Body of pancreas (tissue), 4 donors: ENCODE results near the gene FDX2. TPM values are rescaled to one million over a fixed set of nuclear protein-coding genes. Genes with fewer than 3 reads are reported as not detected.

Source experiments
- ATAC-seq: fragments of 150-250 bp; one replicate; pipeline ENCODE4 v1.9.1; 2016
- DNase-seq, 4 donors: peaks; one replicate each; pipeline ENCODE4 v3.0.0-alpha.2; 2019
- H3K27ac ChIP-seq, 4 donors: fragments of 200-600 bp; sonication (generic); 1 replicate in 3 of 4; 2 replicates in 1 of 4; pipeline versions ENCODE4 v1.5.1 to v1.6.1; 2016 to 2019; ENCODE audit warnings: mild to moderate bottlenecking in 1 of 4, mixed read lengths in 1 of 4, moderate library complexity in 1 of 4
- H3K27me3 ChIP-seq, 2 donors: fragments of 200-600 bp; sonication (generic); one replicate each; pipeline ENCODE4 v1.6.0; 2016; ENCODE audit warnings: mild to moderate bottlenecking in 1 of 2
- H3K36me3 ChIP-seq, 2 donors: fragments of 200-600 bp; sonication (generic); replicated peaks in 1 of 2; 2 replicates each; pipeline ENCODE4 v1.5.1; 2016; ENCODE audit warnings: low read depth in 2 of 2; ENCODE audit not compliant: insufficient read depth in 1 of 2
- H3K4me1 ChIP-seq: fragments of 200-600 bp; sonication (generic); one replicate; pipeline ENCODE4 v1.6.0; 2016
- H3K4me3 ChIP-seq, 2 donors: fragments of 200-600 bp; sonication (generic); 1 replicate in 1 of 2; 2 replicates in 1 of 2; pipeline ENCODE4 v1.5.1; 2016 to 2019
- H3K9me3 ChIP-seq, 3 donors: fragments of 200-600 bp; sonication (generic); 1 replicate in 2 of 3; 2 replicates in 1 of 3; pipeline ENCODE4 v1.5.1; 2016
- POLR2A ChIP-seq, 3 donors: fragments of 450-650 bp; IDR thresholded peaks; one replicate each; pipeline ENCODE4 v1.6.1; 2016; ENCODE audit warnings: antibody characterized with exemption in 3 of 3, mild to moderate bottlenecking in 2 of 3
- WGBS, 2 donors: methylation state at CpG; one replicate each; pipeline ENCODE4 v1.1.5; 2017; 5-methylcytosine and 5-hydroxymethylcytosine counted together
- intact Hi-C: fragments of 100-400 bp; cut with DNase I; formaldehyde crosslinking; loops from one replicate; pipeline ENCODE4 v1.15.1; 2023
- small RNA-seq: library from RNA; depleted of rRNA; stranded (forward); fragments of <200 nt; gene quantifications from one replicate; pipeline ENCODE3, GENCODE V24; 2016
- total RNA-seq, 2 donors: library from RNA; depleted of rRNA; stranded (reverse); fragments of >200 nt; gene quantifications; one replicate each; pipeline ENCODE4 v1.1.0, GENCODE V29; 2016
- TF ChIP-seq, protein P1 (sequence below), 7 experiments: fragments of 450-650 bp in 4 of 7; fragments of 200-600 bp in 3 of 7; sonication (generic) in 3 of 7; IDR thresholded peaks; one replicate each; pipeline ENCODE4 v1.5.1; 2016 to 2019; ENCODE audit warnings: antibody characterized with exemption in 7 of 7

The FDX2 gene
- total RNA-seq, 2 donors from 2014 or later, result 11.2 to 16.8 TPM

DNA sequence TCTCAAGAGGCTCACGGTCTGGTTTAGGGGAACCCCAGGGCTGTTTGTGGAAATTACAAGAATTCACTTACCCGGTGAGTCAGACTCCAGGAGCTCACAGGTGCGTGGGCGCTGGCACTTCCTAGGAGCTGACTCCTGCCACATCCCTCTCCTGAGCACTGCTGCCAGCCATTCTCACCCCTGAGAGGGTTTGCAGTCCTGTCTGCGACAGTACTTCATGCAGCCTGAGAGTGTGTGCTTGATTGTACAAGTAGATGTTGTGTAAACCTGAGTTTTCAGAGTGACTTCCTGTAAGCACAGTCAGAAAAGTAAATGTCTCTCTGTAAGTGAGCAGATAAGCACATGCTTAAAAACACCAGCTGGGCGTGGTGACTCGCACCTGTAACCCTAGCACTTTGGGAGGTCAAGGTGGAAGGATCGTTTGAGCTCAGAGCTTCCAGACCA lies 55.7 kb downstream of the FDX2 start:
- no peak for DNase-seq
- H3K4me1 ChIP-seq, result peaks cover 3% of the 10 kb centered on the region
- H3K4me3 ChIP-seq, result no peak overlapping the region
- WGBS, 2 donors, result 75 to 76% methylated on average over 8 of the region's 8 CpGs
- H3K9me3 ChIP-seq, result no peaks in the 10 kb centered on the region
- no peak for TF ChIP-seq POLR2A (IDR thresholded peaks at IDR 0.05)
- TF ChIP-seq, protein P1, sequence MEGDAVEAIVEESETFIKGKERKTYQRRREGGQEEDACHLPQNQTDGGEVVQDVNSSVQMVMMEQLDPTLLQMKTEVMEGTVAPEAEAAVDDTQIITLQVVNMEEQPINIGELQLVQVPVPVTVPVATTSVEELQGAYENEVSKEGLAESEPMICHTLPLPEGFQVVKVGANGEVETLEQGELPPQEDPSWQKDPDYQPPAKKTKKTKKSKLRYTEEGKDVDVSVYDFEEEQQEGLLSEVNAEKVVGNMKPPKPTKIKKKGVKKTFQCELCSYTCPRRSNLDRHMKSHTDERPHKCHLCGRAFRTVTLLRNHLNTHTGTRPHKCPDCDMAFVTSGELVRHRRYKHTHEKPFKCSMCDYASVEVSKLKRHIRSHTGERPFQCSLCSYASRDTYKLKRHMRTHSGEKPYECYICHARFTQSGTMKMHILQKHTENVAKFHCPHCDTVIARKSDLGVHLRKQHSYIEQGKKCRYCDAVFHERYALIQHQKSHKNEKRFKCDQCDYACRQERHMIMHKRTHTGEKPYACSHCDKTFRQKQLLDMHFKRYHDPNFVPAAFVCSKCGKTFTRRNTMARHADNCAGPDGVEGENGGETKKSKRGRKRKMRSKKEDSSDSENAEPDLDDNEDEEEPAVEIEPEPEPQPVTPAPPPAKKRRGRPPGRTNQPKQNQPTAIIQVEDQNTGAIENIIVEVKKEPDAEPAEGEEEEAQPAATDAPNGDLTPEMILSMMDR (IDR thresholded peaks at IDR 0.05), result no peak
- H3K27me3 ChIP-seq, result no peaks in the 10 kb centered on the region
- no peak for ATAC-seq
- H3K36me3 ChIP-seq, result peaks cover 0 to 11% of the 10 kb centered on the region in 2 donors
- no peak overlapping the region for H3K27ac ChIP-seq
- intact Hi-C loops, result no loop called here

Small RNA genes lying within 50 kb of the gene (small RNA-seq; reads per million reads assigned to genes)
- gene AC011511.1 (not detected), gene AC011511.4 (not detected)

Other genes starting within 250 kb of the FDX2 start
- 10 to 100 TPM; 19.1 to 21.0 TPM for gene SHFL, start 229.7 kb downstream of the FDX2 start, total RNA-seq
- not detected for gene ANGPTL6, start 213.3 kb downstream of the FDX2 start, total RNA-seq
- gene PPAN, start 209.7 kb downstream of the FDX2 start, total RNA-seq, result 10 to 100 TPM; 11.5 to 14.0 TPM
- gene P2RY11, start 204.3 kb downstream of the FDX2 start, total RNA-seq, result 1 to 10 TPM; 2.9 to 3.6 TPM
- gene EIF3G, start 196.1 kb downstream of the FDX2 start, total RNA-seq, result 100 to 1,000 TPM; 192 to 209 TPM
- 10 to 100 TPM; 17.9 to 36.6 TPM for gene DNMT1, start 121.1 kb downstream of the FDX2 start, total RNA-seq
- 1 to 10 TPM; 2.6 to 3.6 TPM for gene S1PR2, start 84.7 kb downstream of the FDX2 start, total RNA-seq
- 10 to 100 TPM; 17.9 to 18.1 TPM for gene MRPL4, start 63.8 kb downstream of the FDX2 start, total RNA-seq
- gene ICAM1, start 44.9 kb downstream of the FDX2 start, total RNA-seq, result 10 to 100 TPM in 1 of 2 donors, 1 to 10 TPM in 1; 7.3 to 68.9 TPM
- gene ICAM4, start 29.1 kb downstream of the FDX2 start, total RNA-seq, result under 1 TPM in 1 of 2 donors, not detected in 1; 0.26 TPM
- gene ICAM5, start 26.1 kb downstream of the FDX2 start, total RNA-seq, result under 1 TPM in 1 of 2 donors, not detected in 1; 0.33 TPM
- gene ZGLP1, start 6.2 kb downstream of the FDX2 start, total RNA-seq, result 1 to 10 TPM; 2.3 to 4.6 TPM
- gene RAVER1, start 17.5 kb upstream of the FDX2 start, total RNA-seq, result 10 to 100 TPM in 1 of 2 donors, 1 to 10 TPM in 1; 9.9 to 30.7 TPM
- 1 to 10 TPM; 2.1 to 5.9 TPM for gene ICAM3, start 23.6 kb upstream of the FDX2 start, total RNA-seq
- gene TYK2, start 64.6 kb upstream of the FDX2 start, total RNA-seq, result 100 to 1,000 TPM in 1 of 2 donors, 10 to 100 TPM in 1; 72.4 to 168 TPM
- gene CDC37, start 87.5 kb upstream of the FDX2 start, total RNA-seq, result 100 to 1,000 TPM in 1 of 2 donors, 10 to 100 TPM in 1; 89.7 to 122 TPM
- 10 to 100 TPM in 1 of 2 donors, 1 to 10 TPM in 1; 8.8 to 17.1 TPM for gene PDE4A, start 104.5 kb upstream of the FDX2 start, total RNA-seq
- gene KEAP1, start 187.3 kb upstream of the FDX2 start, total RNA-seq, result 10 to 100 TPM; 30.9 to 37.6 TPM
- 1 to 10 TPM; 1.0 to 1.6 TPM for gene S1PR5, start 201.4 kb upstream of the FDX2 start, total RNA-seq
- gene ATG4D, start 227.9 kb upstream of the FDX2 start, total RNA-seq, result 10 to 100 TPM; 20.4 to 23.3 TPM
- gene KRI1, start 250.0 kb upstream of the FDX2 start, total RNA-seq, result 10 to 100 TPM; 24.1 to 28.8 TPM